Astrocyte (in vitro differentiated cells and primary cell): ENCODE results near the gene FAM200B. TPM values are rescaled to one million over a fixed set of nuclear protein-coding genes. Genes with fewer than 3 reads are reported as not detected.
"Not testable (repeated sequence)": the region's sequence is repeated elsewhere in the genome, so short reads cannot be mapped to it uniquely, and the experiment has no call there.

Source experiments
- DNase-seq: peaks from one replicate; pipeline ENCODE4 v3.0.0-alpha.2; 2010; ENCODE audit warnings: low read depth
- FAIRE-seq: peaks from 2 replicates; lab custom pipeline; 2011; peaks lifted over from hg19 to GRCh38; lab: Jason Lieb, UNC
- H2AFZ ChIP-seq: 2 replicates; pipeline ENCODE4 v1.6.0; 2012; ENCODE audit warnings: low read depth, low read length, inconsistent platforms
- H3K27ac ChIP-seq: 2 replicates; pipeline ENCODE4 v1.5.1; 2011; ENCODE audit warnings: low read depth, low read length, inconsistent platforms
- H3K27me3 ChIP-seq: 2 replicates; pipeline ENCODE4 v1.6.0; 2011; ENCODE audit warnings: low read length, inconsistent platforms; ENCODE audit not compliant: insufficient read depth
- H3K36me3 ChIP-seq: 2 replicates; pipeline ENCODE4 v1.5.1; 2011; ENCODE audit warnings: low read length, inconsistent platforms; ENCODE audit not compliant: insufficient read depth
- H3K4me1 ChIP-seq: 2 replicates; pipeline ENCODE4 v1.5.1; 2011; ENCODE audit warnings: low read length, inconsistent platforms; ENCODE audit not compliant: insufficient read depth
- H3K4me2 ChIP-seq: 2 replicates; pipeline ENCODE4 v1.6.0; 2012; ENCODE audit warnings: low read length, inconsistent platforms
- H3K4me3 ChIP-seq: 2 replicates; pipeline ENCODE4 v1.5.1; 2011; ENCODE audit warnings: low read depth, mild to moderate bottlenecking, low read length, inconsistent platforms; ENCODE audit not compliant: insufficient read depth
- H3K79me2 ChIP-seq: 2 replicates; pipeline ENCODE4 v1.6.0; 2012; ENCODE audit warnings: mild to moderate bottlenecking, low read length, inconsistent platforms; ENCODE audit not compliant: insufficient read depth
- H3K9ac ChIP-seq: 2 replicates; pipeline ENCODE4 v1.6.0; 2012; ENCODE audit warnings: mild to moderate bottlenecking, low read length, inconsistent platforms
- H3K9me3 ChIP-seq: 2 replicates; pipeline ENCODE4 v1.5.1; 2012; ENCODE audit warnings: low read depth, mild to moderate bottlenecking, low read length, inconsistent platforms; ENCODE audit not compliant: insufficient read depth
- H4K20me1 ChIP-seq: 2 replicates; pipeline ENCODE4 v1.6.0; 2012; ENCODE audit warnings: low read length, inconsistent platforms; ENCODE audit not compliant: insufficient read depth
- H3K27ac Mint-ChIP-seq: one replicate; pipeline ENCODE4 v1.8.0; 2021; ENCODE audit warnings: mild to moderate bottlenecking, mixed read lengths; ENCODE audit not compliant: unreplicated experiment
- H3K27me3 Mint-ChIP-seq: one replicate; pipeline ENCODE4 v1.8.0; 2021; ENCODE audit warnings: low read depth, mixed read lengths; ENCODE audit not compliant: unreplicated experiment
- H3K36me3 Mint-ChIP-seq: one replicate; pipeline ENCODE4 v1.8.0; 2021; ENCODE audit warnings: low read depth, mixed read lengths; ENCODE audit not compliant: unreplicated experiment
- H3K4me1 Mint-ChIP-seq: one replicate; pipeline ENCODE4 v1.8.0; 2021; ENCODE audit warnings: low read depth, mixed read lengths; ENCODE audit not compliant: unreplicated experiment
- H3K4me3 Mint-ChIP-seq: one replicate; pipeline ENCODE4 v1.8.0; 2021; ENCODE audit warnings: mild to moderate bottlenecking, moderate library complexity, mixed read lengths; ENCODE audit not compliant: unreplicated experiment
- H3K9me3 Mint-ChIP-seq: one replicate; pipeline ENCODE4 v1.8.0; 2021; ENCODE audit warnings: mild to moderate bottlenecking, mixed read lengths; ENCODE audit not compliant: unreplicated experiment
- EZH2 ChIP-seq: IDR thresholded peaks from 2 replicates; pipeline ENCODE4 v1.6.1; 2012; ENCODE audit warnings: mild to moderate bottlenecking, low read length, inconsistent platforms; ENCODE audit not compliant: insufficient read depth
- total RNA-seq: library from RNA; stranded (reverse); gene quantifications from 2 replicates; pipeline ENCODE4 v1.2.1, GENCODE V29; 2021
- TF ChIP-seq, protein P1 (sequence below): IDR thresholded peaks from 2 replicates; pipeline ENCODE4 v1.5.1; 2011; ENCODE audit warnings: low read depth, mild to moderate bottlenecking, inconsistent platforms, low read length, moderate library complexity; ENCODE audit not compliant: insufficient read depth

The FAM200B gene
- total RNA-seq, 1 donor from 2014 or later, result 74.7 TPM

GRCh38 chr4:15720851-15721250, 39.2 kb downstream of the FAM200B start:
- Histone ChIP-seq H3K27ac (no peak overlapping the region), H3K9me3 (no peaks in the 10 kb centered on the region), H3K4me3 (no peak overlapping the region), H3K4me1 (peaks cover 14% of the 10 kb centered on the region), H3K79me2 (no peaks in the 10 kb centered on the region), H2AFZ (no peak overlapping the region), H3K9ac (no peak overlapping the region), H4K20me1 (no peaks in the 10 kb centered on the region), H3K36me3 (peaks cover 12% of the 10 kb centered on the region), H3K27me3 (no peaks in the 10 kb centered on the region), H3K4me2 (no peak overlapping the region)
- TF ChIP-seq EZH2, result no peak
- FAIRE-seq (no peak), DNase-seq (no peak)
- H3K4me1 Mint-ChIP-seq, result peaks cover 18% of the 10 kb centered on the region
- H3K36me3 Mint-ChIP-seq, result peaks cover 7% of the 10 kb centered on the region
- peaks cover 3% of the 10 kb centered on the region for H3K9me3 Mint-ChIP-seq
- H3K27me3 Mint-ChIP-seq, result no peaks in the 10 kb centered on the region
- H3K4me3 Mint-ChIP-seq, result no peak overlapping the region
- H3K27ac Mint-ChIP-seq, result no peak overlapping the region

DNA sequence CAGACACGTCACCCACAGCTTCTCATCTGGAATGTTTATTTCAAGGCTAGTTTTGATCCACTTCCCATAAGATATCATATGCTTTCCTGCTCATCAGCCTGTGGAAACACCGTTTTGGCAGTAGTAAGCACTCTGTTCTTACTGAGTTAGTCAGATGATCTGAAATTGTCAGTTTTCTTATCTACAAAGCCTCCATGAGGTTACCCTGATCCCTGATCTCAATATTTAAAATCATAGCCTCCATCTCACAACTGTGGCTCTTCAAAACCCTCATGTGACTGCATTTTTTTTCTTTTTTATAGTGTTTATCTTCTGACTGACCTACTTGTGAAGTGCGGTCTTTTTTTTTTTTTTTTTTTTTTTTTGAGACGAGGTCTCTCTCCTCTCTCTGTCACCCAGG, 44.0 kb downstream of the FAM200B start:
- FAIRE-seq, result no peak
- DNase-seq, result no peak
- H3K9me3 Mint-ChIP-seq, result peaks cover 3% of the 10 kb centered on the region
- H3K4me1 ChIP-seq, result no peaks in the 10 kb centered on the region
- H3K9ac ChIP-seq, result no peak overlapping the region
- no peaks in the 10 kb centered on the region for H3K27me3 ChIP-seq
- no peaks in the 10 kb centered on the region for H3K27me3 Mint-ChIP-seq
- no peaks in the 10 kb centered on the region for H3K79me2 ChIP-seq
- no peaks in the 10 kb centered on the region for H3K9me3 ChIP-seq
- no peak overlapping the region for H3K27ac Mint-ChIP-seq
- no peak overlapping the region for H2AFZ ChIP-seq
- H3K4me3 ChIP-seq, result no peak overlapping the region
- H3K4me2 ChIP-seq, result no peak overlapping the region
- no peak overlapping the region for H3K4me3 Mint-ChIP-seq
- peaks cover 7% of the 10 kb centered on the region for H3K36me3 Mint-ChIP-seq
- H3K27ac ChIP-seq, result no peak overlapping the region
- H3K36me3 ChIP-seq, result peaks cover 15% of the 10 kb centered on the region
- H4K20me1 ChIP-seq, result no peaks in the 10 kb centered on the region
- H3K4me1 Mint-ChIP-seq, result peaks cover 6% of the 10 kb centered on the region
- TF ChIP-seq EZH2, result no peak
- TF ChIP-seq, protein P1, sequence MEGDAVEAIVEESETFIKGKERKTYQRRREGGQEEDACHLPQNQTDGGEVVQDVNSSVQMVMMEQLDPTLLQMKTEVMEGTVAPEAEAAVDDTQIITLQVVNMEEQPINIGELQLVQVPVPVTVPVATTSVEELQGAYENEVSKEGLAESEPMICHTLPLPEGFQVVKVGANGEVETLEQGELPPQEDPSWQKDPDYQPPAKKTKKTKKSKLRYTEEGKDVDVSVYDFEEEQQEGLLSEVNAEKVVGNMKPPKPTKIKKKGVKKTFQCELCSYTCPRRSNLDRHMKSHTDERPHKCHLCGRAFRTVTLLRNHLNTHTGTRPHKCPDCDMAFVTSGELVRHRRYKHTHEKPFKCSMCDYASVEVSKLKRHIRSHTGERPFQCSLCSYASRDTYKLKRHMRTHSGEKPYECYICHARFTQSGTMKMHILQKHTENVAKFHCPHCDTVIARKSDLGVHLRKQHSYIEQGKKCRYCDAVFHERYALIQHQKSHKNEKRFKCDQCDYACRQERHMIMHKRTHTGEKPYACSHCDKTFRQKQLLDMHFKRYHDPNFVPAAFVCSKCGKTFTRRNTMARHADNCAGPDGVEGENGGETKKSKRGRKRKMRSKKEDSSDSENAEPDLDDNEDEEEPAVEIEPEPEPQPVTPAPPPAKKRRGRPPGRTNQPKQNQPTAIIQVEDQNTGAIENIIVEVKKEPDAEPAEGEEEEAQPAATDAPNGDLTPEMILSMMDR, result no peak

DNA sequence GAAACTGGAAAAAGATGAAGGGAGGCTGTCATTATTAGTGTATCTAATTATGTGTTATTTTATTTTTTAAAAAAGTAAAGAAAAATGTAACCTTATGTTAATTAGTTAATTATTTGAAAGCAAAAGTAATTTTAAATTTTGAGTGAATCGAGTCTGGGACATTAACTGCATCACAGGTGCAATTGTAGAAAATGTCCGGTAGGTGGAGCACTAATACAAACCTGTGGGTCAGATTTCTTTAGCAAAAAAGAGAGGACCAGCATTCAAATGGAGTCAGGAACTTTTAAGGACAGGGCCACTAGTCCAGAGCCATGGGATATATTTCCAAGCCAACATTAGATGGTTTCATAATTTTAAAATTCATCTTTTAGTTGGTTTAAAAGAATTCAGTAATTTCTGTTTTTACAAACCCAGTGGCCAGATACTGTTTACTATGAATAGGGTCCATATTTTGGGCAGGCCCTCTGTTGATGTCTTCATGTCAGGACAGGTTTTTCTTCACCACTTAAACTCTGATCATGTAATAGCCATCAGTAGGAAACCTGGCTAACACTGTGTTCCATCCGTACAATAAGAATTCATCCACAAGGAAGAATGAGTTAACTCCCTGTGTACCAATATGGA, 48.4 kb downstream of the FAM200B start:
- H3K4me1 Mint-ChIP-seq, result peaks cover 6% of the 10 kb centered on the region
- no peak overlapping the region for H3K4me2 ChIP-seq
- no peaks in the 10 kb centered on the region for H3K4me1 ChIP-seq
- no peaks in the 10 kb centered on the region for H3K27me3 ChIP-seq
- peaks cover 3% of the 10 kb centered on the region for H3K36me3 Mint-ChIP-seq
- DNase-seq, result peak; percentile 20
- H3K9me3 ChIP-seq, result no peaks in the 10 kb centered on the region
- H3K4me3 Mint-ChIP-seq, result no peak overlapping the region
- peak overlapping the region; percentile 2 for H2AFZ ChIP-seq
- H3K27me3 Mint-ChIP-seq, result peaks cover 1% of the 10 kb centered on the region
- TF ChIP-seq EZH2, result no peak
- TF ChIP-seq, protein P1, result peak; percentile 95
- H4K20me1 ChIP-seq, result no peaks in the 10 kb centered on the region
- H3K4me3 ChIP-seq, result no peak overlapping the region
- peaks cover 2% of the 10 kb centered on the region for H3K9me3 Mint-ChIP-seq
- H3K27ac Mint-ChIP-seq, result no peak overlapping the region
- H3K27ac ChIP-seq, result no peak overlapping the region
- H3K36me3 ChIP-seq, result peaks cover 6% of the 10 kb centered on the region
- no peak for FAIRE-seq
- H3K9ac ChIP-seq, result no peak overlapping the region
- no peaks in the 10 kb centered on the region for H3K79me2 ChIP-seq

DNA sequence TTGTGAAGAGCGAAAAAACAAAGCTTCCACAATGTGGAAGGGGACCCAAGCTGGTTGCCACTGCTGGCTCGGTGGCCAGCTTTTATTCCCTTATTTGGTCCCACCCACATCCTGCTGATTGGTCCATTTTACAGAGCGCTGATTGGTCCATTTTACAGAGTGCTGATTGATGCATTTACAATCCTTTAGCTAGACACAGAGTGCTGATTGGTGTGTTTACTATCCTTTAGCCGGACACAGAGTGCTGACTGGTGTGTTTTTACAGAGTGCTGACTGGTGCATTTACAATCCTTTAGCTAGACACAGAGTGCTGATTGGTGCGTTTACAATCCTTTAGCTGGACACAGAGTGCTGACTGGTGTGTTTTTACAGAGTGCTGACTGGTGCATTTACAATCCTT, 51.4 kb downstream of the FAM200B start:
- not testable (repeated sequence) for H3K36me3 ChIP-seq, H3K9me3 Mint-ChIP-seq, H3K4me2 ChIP-seq, H3K27me3 ChIP-seq, FAIRE-seq, H3K4me3 Mint-ChIP-seq, H3K9me3 ChIP-seq, H3K4me3 ChIP-seq, H3K4me1 Mint-ChIP-seq, H3K36me3 Mint-ChIP-seq, H3K79me2 ChIP-seq, H2AFZ ChIP-seq, H4K20me1 ChIP-seq, H3K27ac Mint-ChIP-seq, H3K4me1 ChIP-seq, H3K27me3 Mint-ChIP-seq, DNase-seq, H3K9ac ChIP-seq, H3K27ac ChIP-seq
